Activated gamma-delta T cell treated with Interleukin-2 at 50 U/mL for 16 hours (primary cell): ENCODE results near the gene CENPP.

Experiments
- DNase-seq: peaks from one replicate; pipeline ENCODE4 v3.0.0-alpha.2; 2020

CENPP gene

GRCh38 chr9:92483627-92484545 lies 158.1 kb downstream of the CENPP start:
- no peak for DNase-seq

GRCh38 chr9:92484563-92484962 lies 158.8 kb downstream of the CENPP start:
- DNase-seq, result no peak

GRCh38 chr9:92486371-92486770 lies 160.6 kb downstream of the CENPP start:
- no peak for DNase-seq

GRCh38 chr9:92488681-92489550 lies 163.2 kb downstream of the CENPP start:
- no peak for DNase-seq

- no peak for DNase-seq
These were observed 167.1 kb downstream of the CENPP start for GRCh38 chr9:92492781-92493401.

- no peak for DNase-seq
These were observed 168.1 kb downstream of the CENPP start for GRCh38 chr9:92493749-92494387.

- no peak for DNase-seq
These were observed 169.1 kb downstream of the CENPP start for GRCh38 chr9:92494856-92495255.

- DNase-seq, result no peak
These were observed 170.8 kb downstream of the CENPP start for GRCh38 chr9:92496396-92497176.

GRCh38 chr9:92499701-92500100 lies 173.9 kb downstream of the CENPP start:
- DNase-seq, result no peak

GRCh38 chr9:92500725-92501124 lies 175.0 kb downstream of the CENPP start:
- no peak for DNase-seq

GRCh38 chr9:92501671-92502393 lies 176.1 kb downstream of the CENPP start:
- no peak for DNase-seq

GRCh38 chr9:92503156-92503555 lies 177.4 kb downstream of the CENPP start:
- no peak for DNase-seq

- no peak for DNase-seq
These were observed 179.1 kb downstream of the CENPP start for GRCh38 chr9:92504881-92505280.

- DNase-seq, result no peak
These were observed 180.6 kb downstream of the CENPP start for GRCh38 chr9:92506184-92506857.

- DNase-seq, result no peak
These were observed 181.3 kb downstream of the CENPP start for GRCh38 chr9:92507005-92507404.

GRCh38 chr9:92507496-92507895 lies 181.7 kb downstream of the CENPP start:
- no peak for DNase-seq

GRCh38 chr9:92508018-92508820 lies 182.5 kb downstream of the CENPP start:
- DNase-seq, result no peak

- no peak for DNase-seq
These were observed 183.3 kb downstream of the CENPP start for GRCh38 chr9:92509050-92509449.

GRCh38 chr9:92510747-92511146 lies 185.0 kb downstream of the CENPP start:
- DNase-seq, result no peak

GRCh38 chr9:92512622-92513021 lies 186.9 kb downstream of the CENPP start:
- no peak for DNase-seq
